K562 (cell line): ENCODE measurements around the gene WDR31. TPM values are rescaled to one million over a fixed set of nuclear protein-coding genes. Genes with fewer than 3 reads are reported as not detected.

Experiments used
- CBX2 ChIP-seq: fragments of 200-600 bp; sonication (generic); IDR thresholded peaks from one replicate; pipeline ENCODE4 v1.6.1; 2012; ENCODE audit warnings: mild to moderate bottlenecking, low read length, inconsistent platforms; ENCODE audit not compliant: insufficient read depth, poor library complexity, severe bottlenecking
- FOXA1 ChIP-seq: fragments of 450-650 bp; IDR thresholded peaks from 2 replicates; pipeline ENCODE4 v1.6.1; 2016; ENCODE audit warnings: mild to moderate bottlenecking, borderline replicate concordance
- GABPB1 ChIP-seq: sonication (generic); formaldehyde crosslinking; IDR thresholded peaks from 2 replicates; pipeline ENCODE4 v1.8.0; 2022; ENCODE audit warnings: mild to moderate bottlenecking, missing genetic modification reagents
- HNRNPLL ChIP-seq: fragments of 200-400 bp; formaldehyde crosslinking; IDR thresholded peaks from 2 replicates; pipeline ENCODE4 v1.6.1; 2017; ENCODE audit warnings: low read length, low read depth, mild to moderate bottlenecking; ENCODE audit not compliant: poor library complexity, severe bottlenecking
- KDM2B ChIP-seq: fragments of 250-450 bp; sonication (Bioruptor Pico); IDR thresholded peaks from 2 replicates; pipeline ENCODE4 v1.8.0; 2021; ENCODE audit warnings: mild to moderate bottlenecking, moderate library complexity
- MEIS2 ChIP-seq: fragments of 450-650 bp; IDR thresholded peaks from 2 replicates; pipeline ENCODE4 v1.6.1; 2014; ENCODE audit warnings: mild to moderate bottlenecking; ENCODE audit not compliant: partially characterized antibody
- NFATC3 ChIP-seq: fragments of 450-650 bp; IDR thresholded peaks from 2 replicates; pipeline ENCODE4 v1.6.1; 2017; ENCODE audit warnings: mild to moderate bottlenecking
- NRF1 ChIP-seq, 2 experiments: fragments of 450-650 bp; IDR thresholded peaks in 1 of 2; conservative IDR thresholded peaks in 1 of 2; 2 replicates each; pipeline ENCODE4 v1.6.1; 2014; ENCODE audit warnings: mild to moderate bottlenecking in 2 of 2
- PML ChIP-seq: IDR thresholded peaks from 2 replicates; pipeline ENCODE4 v1.6.1; 2012; ENCODE audit warnings: low read length, inconsistent platforms
- POLR2G ChIP-seq: fragments of 200-400 bp; formaldehyde crosslinking; IDR thresholded peaks from 2 replicates; pipeline ENCODE4 v1.6.1; 2017; ENCODE audit warnings: low read depth, mild to moderate bottlenecking, antibody characterized with exemption, low read length, moderate library complexity
- RBBP5 ChIP-seq: fragments of 200-600 bp; sonication (generic); IDR thresholded peaks from 2 replicates; pipeline ENCODE4 v1.6.1; 2012; ENCODE audit warnings: borderline replicate concordance, mild to moderate bottlenecking, low read length, control low read depth, inconsistent platforms; ENCODE audit not compliant: insufficient read depth, poor library complexity, severe bottlenecking
- SAFB ChIP-seq: fragments of 200-400 bp; formaldehyde crosslinking; IDR thresholded peaks from 2 replicates; pipeline ENCODE4 v1.6.1; 2017; ENCODE audit warnings: low read depth, low read length, borderline replicate concordance
- SAP30 ChIP-seq: fragments of 200-600 bp; sonication (generic); IDR thresholded peaks from 2 replicates; pipeline ENCODE4 v1.6.1; 2012; ENCODE audit warnings: borderline replicate concordance, low read depth, mild to moderate bottlenecking, moderate library complexity, low read length, control low read depth, inconsistent platforms; ENCODE audit not compliant: insufficient read depth, poor library complexity, severe bottlenecking
- TCF7 ChIP-seq: sonication (generic); IDR thresholded peaks from 2 replicates; pipeline ENCODE4 v1.6.1; 2016; ENCODE audit warnings: antibody characterized with exemption, borderline replicate concordance
- THRB ChIP-seq: fragments of 450-650 bp; formaldehyde crosslinking; conservative IDR thresholded peaks from 2 replicates; pipeline ENCODE4 v1.4.0; 2022; ENCODE audit warnings: mild to moderate bottlenecking, missing genetic modification characterization
- ZBTB7A ChIP-seq: IDR thresholded peaks from 2 replicates; pipeline ENCODE4 v1.6.1; 2011; ENCODE audit warnings: low read depth, mild to moderate bottlenecking, low read length, moderate library complexity, borderline replicate concordance; ENCODE audit not compliant: control insufficient read depth
- ZNF384 ChIP-seq: IDR thresholded peaks from 2 replicates; pipeline ENCODE4 v1.6.1; 2012; ENCODE audit warnings: low read depth, low read length, improper control_type of control experiment
- ZNF695 ChIP-seq: fragments of 450-650 bp; formaldehyde crosslinking; IDR thresholded peaks from 2 replicates; pipeline ENCODE4 v1.4.0; 2020; ENCODE audit warnings: mild to moderate bottlenecking, moderate library complexity
- polyA plus RNA-seq, 8 experiments: library from polyadenylated mRNA; depleted of rRNA in 4 of 8; stranded (reverse) in 5 of 8; unstranded in 3 of 8; fragments of >200 nt; fragmentation: Nextera tagmentation in 2 of 8; fragmentation: Illumina TruSeq in 1 of 8; extraction: Ambion mirVana in 2 of 8; extraction: Trizol in 1 of 8; gene quantifications; 2 replicates each; pipeline versions ENCODE4 v1.2.1 to v1.2.3, GENCODE V29; 2011 to 2014; ENCODE audit warnings: inconsistent platforms in 1 of 8, missing spikeins in 1 of 8
- total RNA-seq, 7 experiments: library from RNA; depleted of rRNA in 6 of 7; stranded (reverse); fragments of >200 nt in 6 of 7; fragmentation: Illumina TruSeq in 2 of 7; extraction: Trizol in 2 of 7; gene quantifications; 2 replicates each; pipeline versions ENCODE4 v1.2.1 to v1.2.3, GENCODE V29; 2011 to 2021; ENCODE audit warnings: low replicate concordance in 1 of 7
- TF ChIP-seq, protein P1 (sequence below), 2 experiments: IDR thresholded peaks in 1 of 2; conservative IDR thresholded peaks in 1 of 2; 2 replicates each; pipeline ENCODE4 v1.6.1; 2016; ENCODE audit warnings: low read depth in 2 of 2, mild to moderate bottlenecking in 1 of 2, missing compliant biosample characterization in 1 of 2, missing genetic modification characterization in 1 of 2, moderate library complexity in 1 of 2
- TF ChIP-seq, protein P2 (sequence below): sonication (generic); formaldehyde crosslinking; IDR thresholded peaks from 2 replicates; pipeline ENCODE4 v1.8.1; 2023; ENCODE audit warnings: mild to moderate bottlenecking, missing genetic modification reagents

WDR31 gene
- total and polyA plus RNA-seq, 9 of the 15 experiments (the other 6 are each of a cell fraction or from before 2014, with no cell fraction given) = 0.35 to 1.8 (median 0.95) TPM

GRCh38 chr9:113275157-113276131 is 64.6 kb downstream of the WDR31 start, which contains the start of the genes CDC26 and PRPF4 (continued):
- TF ChIP-seq, protein P1, sequence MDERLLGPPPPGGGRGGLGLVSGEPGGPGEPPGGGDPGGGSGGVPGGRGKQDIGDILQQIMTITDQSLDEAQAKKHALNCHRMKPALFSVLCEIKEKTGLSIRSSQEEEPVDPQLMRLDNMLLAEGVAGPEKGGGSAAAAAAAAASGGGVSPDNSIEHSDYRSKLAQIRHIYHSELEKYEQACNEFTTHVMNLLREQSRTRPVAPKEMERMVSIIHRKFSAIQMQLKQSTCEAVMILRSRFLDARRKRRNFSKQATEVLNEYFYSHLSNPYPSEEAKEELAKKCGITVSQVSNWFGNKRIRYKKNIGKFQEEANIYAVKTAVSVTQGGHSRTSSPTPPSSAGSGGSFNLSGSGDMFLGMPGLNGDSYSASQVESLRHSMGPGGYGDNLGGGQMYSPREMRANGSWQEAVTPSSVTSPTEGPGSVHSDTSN (CRISPR knock-in tag; IDR thresholded peaks at IDR 0.05; ENCODE audit: low read depth) = no peak
- TF ChIP-seq, protein P1 (tag; conservative IDR thresholded peaks at IDR 0.05; ENCODE audit: low read depth) = no peak
- TF ChIP-seq HNRNPLL = peak; percentile 61
- peak; percentile 62 to 73 for TF ChIP-seq NRF1 (conservative IDR thresholded peaks at IDR 0.05 in 1 of 2, IDR thresholded peaks at IDR 0.05 in 1 of 2)
- TF ChIP-seq THRB (CRISPR knock-in tag) = no peak
- TF ChIP-seq CBX2 = no peak
- no peak for TF ChIP-seq SAFB
- TF ChIP-seq RBBP5 = peak; percentile 86
- peak; percentile 99 for TF ChIP-seq POLR2G
- TF ChIP-seq, protein P2, sequence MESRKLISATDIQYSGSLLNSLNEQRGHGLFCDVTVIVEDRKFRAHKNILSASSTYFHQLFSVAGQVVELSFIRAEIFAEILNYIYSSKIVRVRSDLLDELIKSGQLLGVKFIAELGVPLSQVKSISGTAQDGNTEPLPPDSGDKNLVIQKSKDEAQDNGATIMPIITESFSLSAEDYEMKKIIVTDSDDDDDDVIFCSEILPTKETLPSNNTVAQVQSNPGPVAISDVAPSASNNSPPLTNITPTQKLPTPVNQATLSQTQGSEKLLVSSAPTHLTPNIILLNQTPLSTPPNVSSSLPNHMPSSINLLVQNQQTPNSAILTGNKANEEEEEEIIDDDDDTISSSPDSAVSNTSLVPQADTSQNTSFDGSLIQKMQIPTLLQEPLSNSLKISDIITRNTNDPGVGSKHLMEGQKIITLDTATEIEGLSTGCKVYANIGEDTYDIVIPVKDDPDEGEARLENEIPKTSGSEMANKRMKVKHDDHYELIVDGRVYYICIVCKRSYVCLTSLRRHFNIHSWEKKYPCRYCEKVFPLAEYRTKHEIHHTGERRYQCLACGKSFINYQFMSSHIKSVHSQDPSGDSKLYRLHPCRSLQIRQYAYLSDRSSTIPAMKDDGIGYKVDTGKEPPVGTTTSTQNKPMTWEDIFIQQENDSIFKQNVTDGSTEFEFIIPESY (CRISPR knock-in tag) = peak; percentile 6; the same call in 1 of the 2 replicates
- no peak for TF ChIP-seq TCF7
- TF ChIP-seq ZNF384 = 0 out of 2 replicates have a peak, but pooled peaks have one; percentile 10
- peak; percentile 70 for TF ChIP-seq SAP30
- TF ChIP-seq ZBTB7A = peak; percentile 78
- no peak for TF ChIP-seq FOXA1
- TF ChIP-seq PML = peak; percentile 93
- peak; percentile 16 for TF ChIP-seq MEIS2
- TF ChIP-seq NFATC3 = no peak
- 0 out of 2 replicates have a peak, but pooled peaks have one; percentile 17 for TF ChIP-seq KDM2B (CRISPR knock-in tag)
- peak; percentile 98 for TF ChIP-seq GABPB1
- TF ChIP-seq ZNF695 (CRISPR knock-in tag) = no peak
